Suppressor macrophage treated with lipopolysaccharide for 4 hours (primary cell): ENCODE measurements around the gene WDSUB1.

Experiments
- DNase-seq: peaks from one replicate; pipeline ENCODE4 v3.0.0-alpha.2; 2020

WDSUB1 gene

DNA sequence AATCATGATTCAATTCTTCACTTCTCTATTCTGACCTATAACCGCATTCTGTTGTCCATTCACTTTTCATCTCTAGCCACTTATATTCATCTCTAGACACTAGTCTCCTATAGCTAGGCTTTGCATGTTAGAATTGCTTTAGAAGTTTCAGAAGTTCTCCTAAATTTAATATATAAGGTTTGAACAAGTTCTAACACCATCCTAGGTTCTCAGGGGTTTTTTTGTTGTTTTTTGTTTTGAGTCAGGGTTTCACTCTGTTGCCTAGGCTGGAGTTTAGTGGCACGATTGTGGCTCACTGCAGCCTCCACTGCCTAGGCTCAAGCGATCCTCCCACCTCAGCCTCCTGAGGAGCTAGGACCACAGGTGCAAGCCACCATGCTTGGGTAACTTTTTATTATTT, 19.9 kb downstream of the WDSUB1 start:
- DNase-seq = no peak

- DNase-seq = no peak
Observed at GRCh38 chr2:159265171-159265576, 21.3 kb downstream of the WDSUB1 start.

GRCh38 chr2:159262904-159263303, 23.6 kb downstream of the WDSUB1 start:
- DNase-seq = no peak

DNA sequence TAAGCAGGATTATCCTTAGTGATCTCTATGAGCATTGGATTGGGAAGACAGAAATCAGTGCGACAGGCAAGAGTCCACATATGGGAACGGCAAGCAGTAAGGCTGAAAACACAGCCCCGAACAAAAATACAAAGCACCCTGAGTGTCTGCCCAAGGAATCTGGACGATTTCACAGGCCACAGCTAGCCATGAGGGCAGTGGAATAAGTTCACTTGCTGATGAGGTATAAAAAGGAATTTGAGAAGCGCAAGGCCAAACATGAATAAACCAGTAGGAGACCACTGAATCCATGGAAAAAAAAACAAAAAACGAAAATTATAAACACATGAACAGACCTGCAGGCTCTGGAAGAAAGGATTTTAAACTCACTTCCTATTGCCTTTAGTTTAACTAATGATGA, 24.3 kb downstream of the WDSUB1 start:
- no peak for DNase-seq

DNA sequence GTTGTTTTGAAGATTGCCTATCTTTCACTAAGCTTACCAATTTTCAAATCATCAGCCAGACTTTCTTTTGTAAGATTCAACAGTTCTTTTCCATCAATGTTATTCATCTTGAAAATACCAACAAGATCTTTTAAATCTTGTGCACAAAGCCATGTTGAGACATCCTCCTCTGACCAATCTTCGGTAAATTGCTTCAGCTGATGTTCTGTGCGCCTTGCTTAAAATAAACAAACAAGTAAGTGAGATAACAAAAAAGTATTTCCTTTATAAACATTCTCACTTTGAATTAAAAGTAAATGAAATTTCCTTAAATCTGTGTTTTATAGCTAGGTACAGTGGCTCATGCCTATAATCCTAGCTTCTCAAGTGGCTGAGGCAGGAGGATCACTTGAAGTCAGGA, 30.3 kb downstream of the WDSUB1 start:
- no peak for DNase-seq

- no peak for DNase-seq
Observed at GRCh38 chr2:159252905-159253304, 33.6 kb downstream of the WDSUB1 start.

- peak; percentile 46 for DNase-seq
Observed at GRCh38 chr2:159251296-159252173, 35.0 kb downstream of the WDSUB1 start.

- peak; percentile 92 for DNase-seq
Observed at GRCh38 chr2:159249990-159250715, 36.4 kb downstream of the WDSUB1 start.

- DNase-seq = no peak
Observed at GRCh38 chr2:159246325-159246988, 40.0 kb downstream of the WDSUB1 start.

GRCh38 chr2:159243529-159243928, 43.0 kb downstream of the WDSUB1 start:
- no peak for DNase-seq

DNA sequence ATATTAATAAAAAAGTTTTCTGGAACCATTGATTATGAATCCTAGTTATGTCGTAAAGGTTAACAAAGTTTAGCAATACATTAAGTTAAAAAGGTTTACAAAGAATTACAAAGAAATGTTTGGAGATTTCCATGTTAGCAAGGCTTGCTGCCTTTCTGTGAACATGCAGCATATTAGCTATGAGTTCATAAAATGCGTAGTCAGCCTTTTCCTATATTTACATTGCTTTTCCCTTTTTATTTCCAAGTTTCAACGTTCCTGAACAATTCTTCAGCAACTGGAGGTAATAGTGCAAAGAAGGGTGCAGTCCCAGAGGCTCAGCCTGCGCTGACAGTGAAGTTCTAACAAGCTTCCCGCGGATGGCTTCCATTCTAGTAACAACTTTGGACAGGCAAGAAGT, 51.6 kb downstream of the WDSUB1 start:
- no peak for DNase-seq

DNA sequence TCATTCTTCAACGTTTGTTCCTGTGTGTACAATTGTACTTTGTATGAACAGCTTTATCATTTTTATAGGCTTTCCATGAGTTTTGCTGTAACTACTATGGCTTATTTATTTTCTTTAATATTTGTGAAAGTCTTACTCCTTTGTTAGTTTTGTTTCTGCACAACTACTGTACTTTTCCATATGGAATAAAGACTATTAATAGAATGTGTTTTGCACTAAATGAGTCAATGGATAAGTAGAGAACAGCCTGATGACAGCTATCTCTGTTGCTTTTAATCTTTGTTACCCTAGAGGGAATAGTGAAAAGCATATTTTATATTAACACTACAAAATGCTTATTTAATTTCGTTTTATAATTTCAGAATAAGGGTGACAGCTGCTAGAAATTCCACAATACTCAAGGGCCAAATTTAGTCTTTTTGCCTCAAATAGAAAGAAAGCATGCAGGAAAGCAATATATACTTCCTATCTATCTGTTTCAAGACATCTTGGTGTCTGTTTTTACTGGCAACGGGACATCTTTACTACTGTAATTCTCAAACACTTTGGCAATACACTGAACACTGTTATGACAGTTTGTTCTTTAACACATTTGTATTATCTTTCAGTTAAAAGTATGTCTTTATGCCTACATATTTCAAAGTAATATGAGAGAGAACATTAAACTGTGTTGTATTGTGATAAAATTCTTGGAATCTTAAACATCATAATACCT, 53.9 kb downstream of the WDSUB1 start:
- DNase-seq = no peak

- DNase-seq = no peak
Observed at GRCh38 chr2:159230145-159230877, 56.2 kb downstream of the WDSUB1 start.

- DNase-seq = no peak
Observed at GRCh38 chr2:159229476-159230144, 56.9 kb downstream of the WDSUB1 start.

GRCh38 chr2:159228081-159228581, 58.4 kb downstream of the WDSUB1 start:
- DNase-seq = no peak

DNA sequence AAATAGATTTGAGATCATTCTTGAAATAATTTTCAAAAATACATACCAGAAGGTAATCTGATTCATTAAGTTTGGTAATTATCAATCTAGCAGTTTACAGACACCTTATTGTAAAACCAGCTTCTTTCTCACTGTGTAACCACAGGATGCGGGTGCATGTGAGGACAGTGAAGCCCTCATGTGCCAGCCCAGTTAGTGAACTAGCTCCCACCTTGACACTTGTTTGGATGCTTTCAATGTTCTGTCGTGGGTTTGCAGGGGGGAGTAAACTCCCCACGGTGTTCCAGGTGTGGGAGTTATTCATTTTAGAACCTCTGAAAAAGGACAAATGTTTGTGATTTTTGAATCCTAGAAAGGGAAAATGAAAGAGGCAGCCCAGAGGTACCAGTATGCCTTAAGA, 59.0 kb downstream of the WDSUB1 start:
- DNase-seq = no peak

DNA sequence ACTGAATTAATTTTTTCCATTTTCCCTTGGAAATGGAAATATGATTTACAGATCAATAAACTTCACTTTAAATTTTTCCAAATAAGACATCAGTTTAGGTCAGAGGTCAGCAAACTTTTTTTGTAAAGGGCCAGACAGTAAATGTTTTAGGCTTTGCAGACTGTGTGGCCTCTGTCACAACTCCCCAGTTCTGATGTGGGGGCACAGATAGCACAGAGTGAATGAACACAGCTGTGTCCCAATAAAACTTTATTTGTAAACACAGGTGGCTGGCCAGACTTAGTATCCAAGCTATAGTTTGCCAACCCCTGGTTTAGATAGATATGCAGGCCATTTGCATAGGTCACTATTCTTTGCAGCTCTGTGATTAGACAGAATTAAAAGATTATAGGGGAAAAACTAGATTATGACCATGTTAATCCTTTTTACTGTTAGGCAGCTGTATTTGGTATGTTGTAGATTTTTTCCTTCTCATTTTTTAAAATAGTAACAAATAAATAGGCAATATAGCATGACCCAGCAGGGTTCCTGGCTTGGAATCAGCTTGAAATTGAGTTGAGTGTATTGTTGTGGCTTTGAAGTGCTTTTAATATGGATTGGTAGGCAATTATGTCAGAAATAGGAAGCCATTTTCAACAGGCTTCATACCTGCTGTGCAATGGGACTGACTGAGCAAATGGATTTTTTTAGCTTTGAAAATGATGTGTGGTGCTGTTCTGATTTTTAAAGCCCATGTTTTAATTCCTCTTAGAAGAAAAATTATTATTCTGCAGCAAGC, 59.7 kb downstream of the WDSUB1 start:
- no peak for DNase-seq

GRCh38 chr2:159226059-159226461, 60.4 kb downstream of the WDSUB1 start:
- DNase-seq = peak; percentile 85

DNA sequence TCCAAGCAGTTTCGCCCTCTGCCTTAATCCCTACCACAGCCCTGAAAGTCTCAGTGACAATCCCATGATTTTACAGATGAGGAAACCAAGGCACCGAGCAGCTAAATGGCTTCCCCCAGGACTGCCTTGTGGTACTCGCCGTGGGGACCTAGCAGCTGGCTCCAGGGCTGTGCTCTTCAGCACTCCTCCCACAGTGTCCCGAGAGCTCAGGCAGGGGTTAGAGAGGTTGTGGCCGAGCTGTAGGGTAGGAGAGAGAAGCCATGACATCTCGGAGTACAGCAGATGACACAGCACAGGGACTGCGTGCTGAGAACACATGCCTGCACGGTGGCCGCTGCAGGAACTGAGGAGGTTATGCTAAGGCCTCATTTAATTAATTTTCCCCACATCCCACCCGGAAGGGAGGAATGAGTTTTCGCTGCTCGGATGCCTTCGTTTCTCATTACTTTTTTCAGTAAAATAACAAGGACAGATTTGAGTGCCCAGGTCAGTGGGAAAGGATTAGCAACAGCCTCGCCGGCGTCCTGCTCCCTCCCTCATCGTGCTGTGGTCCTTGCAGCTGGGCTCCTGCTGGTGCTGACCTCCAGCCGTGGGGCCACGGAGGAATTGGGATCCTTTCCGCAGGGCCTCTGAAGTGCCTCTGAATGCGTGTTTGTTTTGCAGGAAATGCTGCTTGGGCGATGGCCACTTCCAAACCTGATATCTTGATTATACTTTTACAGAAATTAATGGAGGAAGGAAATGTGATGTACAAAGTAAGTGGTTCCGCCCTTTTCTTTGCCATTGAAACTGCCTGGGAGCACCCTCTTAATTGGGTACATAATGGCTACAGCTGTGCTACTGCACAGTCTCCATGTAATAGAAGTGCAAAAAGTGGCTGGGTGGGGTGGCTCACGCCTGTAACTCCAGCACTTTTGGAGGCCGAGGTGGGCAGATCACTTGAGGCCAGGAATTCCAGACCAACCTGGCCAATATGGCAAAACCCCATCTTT, 61.2 kb downstream of the WDSUB1 start:
- no peak for DNase-seq
